Esophagus squamous epithelium (tissue), 4 donors: Measurements from ENCODE around the gene MYO7B.

ENCODE experiments used
- POLR2A ChIP-seq, 4 donors: fragments of 450-650 bp; IDR thresholded peaks; one replicate each; pipeline ENCODE4 v1.6.1; 2017; ENCODE audit warnings: antibody characterized with exemption in 4 of 4, mild to moderate bottlenecking in 4 of 4, moderate library complexity in 3 of 4
- TF ChIP-seq, protein P1 (sequence below), 6 experiments: fragments of 450-650 bp in 4 of 6; fragments of 200-600 bp in 2 of 6; sonication (generic) in 2 of 6; IDR thresholded peaks; one replicate each; pipeline ENCODE4 v1.5.1; 2016 to 2019; ENCODE audit warnings: antibody characterized with exemption in 6 of 6, mild to moderate bottlenecking in 4 of 6, moderate library complexity in 4 of 6

DNA sequence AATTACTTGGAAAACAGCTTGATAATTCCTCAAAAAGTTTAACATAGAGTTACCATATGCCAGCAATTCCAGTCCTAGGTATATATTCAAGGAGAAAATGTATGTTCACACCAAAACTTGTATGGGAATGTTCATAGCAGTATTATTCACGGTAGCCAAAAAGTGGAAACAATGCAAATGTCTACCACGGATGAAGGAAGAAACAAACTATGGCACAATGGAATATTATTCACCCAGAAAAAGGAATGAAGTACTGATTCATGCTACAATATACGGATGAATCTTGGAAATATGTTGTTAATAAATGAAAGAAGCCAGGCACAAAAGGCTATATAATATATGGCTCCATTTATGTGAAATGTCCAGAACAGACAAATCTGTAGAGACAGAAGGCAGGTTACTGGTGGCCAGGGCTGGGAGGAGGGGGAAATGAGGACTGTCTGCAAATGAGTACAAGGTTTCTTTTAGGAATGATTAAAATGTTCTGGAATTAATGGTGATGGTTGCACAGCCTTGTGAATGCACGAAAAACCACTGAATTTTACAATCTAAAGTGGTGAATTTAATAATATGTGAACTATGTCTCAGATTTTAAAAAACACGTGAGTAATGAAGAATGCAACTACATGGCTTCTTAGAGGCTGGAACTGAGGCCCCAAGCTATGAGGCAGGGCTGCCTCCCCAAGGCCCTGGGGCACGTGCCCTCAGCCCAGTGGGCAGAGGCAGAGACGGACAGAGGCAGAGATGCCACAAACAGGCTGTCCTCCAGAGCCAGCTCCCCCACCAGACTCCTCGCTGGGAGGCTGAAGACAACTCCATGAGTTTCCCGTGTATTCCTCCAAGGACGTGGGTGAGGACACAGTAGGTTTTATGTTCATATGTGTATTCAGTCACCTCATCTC lies 134.8 kb downstream of the MYO7B start:
- TF ChIP-seq, protein P1, sequence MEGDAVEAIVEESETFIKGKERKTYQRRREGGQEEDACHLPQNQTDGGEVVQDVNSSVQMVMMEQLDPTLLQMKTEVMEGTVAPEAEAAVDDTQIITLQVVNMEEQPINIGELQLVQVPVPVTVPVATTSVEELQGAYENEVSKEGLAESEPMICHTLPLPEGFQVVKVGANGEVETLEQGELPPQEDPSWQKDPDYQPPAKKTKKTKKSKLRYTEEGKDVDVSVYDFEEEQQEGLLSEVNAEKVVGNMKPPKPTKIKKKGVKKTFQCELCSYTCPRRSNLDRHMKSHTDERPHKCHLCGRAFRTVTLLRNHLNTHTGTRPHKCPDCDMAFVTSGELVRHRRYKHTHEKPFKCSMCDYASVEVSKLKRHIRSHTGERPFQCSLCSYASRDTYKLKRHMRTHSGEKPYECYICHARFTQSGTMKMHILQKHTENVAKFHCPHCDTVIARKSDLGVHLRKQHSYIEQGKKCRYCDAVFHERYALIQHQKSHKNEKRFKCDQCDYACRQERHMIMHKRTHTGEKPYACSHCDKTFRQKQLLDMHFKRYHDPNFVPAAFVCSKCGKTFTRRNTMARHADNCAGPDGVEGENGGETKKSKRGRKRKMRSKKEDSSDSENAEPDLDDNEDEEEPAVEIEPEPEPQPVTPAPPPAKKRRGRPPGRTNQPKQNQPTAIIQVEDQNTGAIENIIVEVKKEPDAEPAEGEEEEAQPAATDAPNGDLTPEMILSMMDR (IDR thresholded peaks at IDR 0.05) = no peak
- TF ChIP-seq POLR2A (IDR thresholded peaks at IDR 0.05) = no peak
